ENCODE results near the gene CASK. TPM values are rescaled to one million over a fixed set of nuclear protein-coding genes. Genes with fewer than 3 reads are reported as not detected.

CASK gene
- polyA plus RNA-seq, 1 donor from 2014 or later = 58.3 TPM

- no peaks in the 10 kb centered on the region for H3K79me2 ChIP-seq (replicated peaks; ENCODE audit: insufficient read depth, low read length)
- H4K20me1 ChIP-seq (ENCODE audit: insufficient read depth) = no peaks in the 10 kb centered on the region
Observed at GRCh38 chrX:41828826-41829225, 94.5 kb downstream of the CASK start.

GRCh38 chrX:41827886-41828285, 95.5 kb downstream of the CASK start:
- H4K20me1 ChIP-seq (ENCODE audit: insufficient read depth) = no peaks in the 10 kb centered on the region
- no peaks in the 10 kb centered on the region for H3K9me2 ChIP-seq (ENCODE audit: insufficient read depth, low read length)
- no peak overlapping the region for H3K27ac ChIP-seq (ENCODE audit: low read length)
- no peaks in the 10 kb centered on the region for H3K27me3 ChIP-seq (ENCODE audit: insufficient read depth, low read depth, low read length)
- H3K4me2 ChIP-seq (ENCODE audit: low read length) = no peak overlapping the region
- no peaks in the 10 kb centered on the region for H3K9me3 ChIP-seq (ENCODE audit: low read length)
- H3K9ac ChIP-seq (ENCODE audit: low read length) = no peak overlapping the region
- H2AFZ ChIP-seq (ENCODE audit: low read depth, low read length) = no peak overlapping the region
- H3F3A ChIP-seq (ENCODE audit: insufficient read depth, low read length, poor library complexity, severe bottlenecking) = no peaks in the 10 kb centered on the region
- no peaks in the 10 kb centered on the region for H3K36me3 ChIP-seq (ENCODE audit: insufficient read depth, low read length)
- no peak overlapping the region for H3K4me3 ChIP-seq (ENCODE audit: low read length)
- no peaks in the 10 kb centered on the region for H3K79me2 ChIP-seq (replicated peaks; ENCODE audit: insufficient read depth, low read length)
- TF ChIP-seq POLR2AphosphoS5 (IDR thresholded peaks at IDR 0.05) (no peak), EP300 (conservative IDR thresholded peaks at IDR 0.05; ENCODE audit: poor library complexity, severe bottlenecking) (no peak), MXI1 (conservative IDR thresholded peaks at IDR 0.05; ENCODE audit: poor library complexity, severe bottlenecking) (no peak), RAD21 (conservative IDR thresholded peaks at IDR 0.05) (no peak), SMC3 (conservative IDR thresholded peaks at IDR 0.05; ENCODE audit: poor library complexity) (no peak), CTCF (IDR thresholded peaks at IDR 0.05; ENCODE audit: poor library complexity, severe bottlenecking) (no peak), EZH2 (IDR thresholded peaks at IDR 0.05; ENCODE audit: borderline replicate concordance, insufficient read depth, low read length, poor library complexity, severe bottlenecking) (no peak)

More at GRCh38 chrX:41828826-41829225, 94.5 kb downstream of the CASK start:
- no peaks in the 10 kb centered on the region for H3K9me3 ChIP-seq (ENCODE audit: low read length)
- H3K4me2 ChIP-seq (ENCODE audit: low read length) = no peak overlapping the region
- H3K27me3 ChIP-seq (ENCODE audit: insufficient read depth, low read depth, low read length) = no peaks in the 10 kb centered on the region
- H2AFZ ChIP-seq (ENCODE audit: low read depth, low read length) = no peak overlapping the region
- TF ChIP-seq EP300 (conservative IDR thresholded peaks at IDR 0.05; ENCODE audit: poor library complexity, severe bottlenecking) = no peak
- TF ChIP-seq EZH2 (IDR thresholded peaks at IDR 0.05; ENCODE audit: borderline replicate concordance, insufficient read depth, low read length, poor library complexity, severe bottlenecking) = no peak
- TF ChIP-seq RAD21 (conservative IDR thresholded peaks at IDR 0.05) = no peak
- TF ChIP-seq CTCF (IDR thresholded peaks at IDR 0.05; ENCODE audit: poor library complexity, severe bottlenecking) = no peak
- TF ChIP-seq REST (IDR thresholded peaks at IDR 0.05; ENCODE audit: borderline replicate concordance) = no peak
- no peak for TF ChIP-seq TAF1 (IDR thresholded peaks at IDR 0.05; ENCODE audit: low read depth)
- H3K9ac ChIP-seq (ENCODE audit: low read length) = no peak overlapping the region
- H3F3A ChIP-seq (ENCODE audit: insufficient read depth, low read length, poor library complexity, severe bottlenecking) = no peaks in the 10 kb centered on the region
- no peaks in the 10 kb centered on the region for H3K9me2 ChIP-seq (ENCODE audit: insufficient read depth, low read length)
- H3K36me3 ChIP-seq (ENCODE audit: insufficient read depth, low read length) = no peaks in the 10 kb centered on the region
- no peak overlapping the region for H3K27ac ChIP-seq (ENCODE audit: low read length)
- H3K4me3 ChIP-seq (ENCODE audit: low read length) = no peak overlapping the region
